ENCODE results near the gene RAPGEF4.
"Not testable (repeated sequence)": the region's sequence is repeated elsewhere in the genome, so short reads cannot be mapped to it uniquely, and the experiment has no call there.

Gene RAPGEF4

GRCh38 chr2:172726172-172726735, 9.4 kb upstream of the RAPGEF4 start:
- DNase-seq (ENCODE audit: low spot score), result no peak

- DNase-seq (ENCODE audit: low spot score), result no peak
Measured at GRCh38 chr2:172730411-172730810, 5.2 kb upstream of the RAPGEF4 start.

- DNase-seq (ENCODE audit: low spot score), result no peak
Measured at GRCh38 chr2:172734711-172735581, 699 bp upstream of the RAPGEF4 start.

GRCh38 chr2:172736424-172737174, 954 bp downstream of the RAPGEF4 start:
- no peak for DNase-seq (ENCODE audit: low spot score)

- DNase-seq (ENCODE audit: low spot score), result no peak
Measured at GRCh38 chr2:172739661-172740266, 4.1 kb downstream of the RAPGEF4 start.

GRCh38 chr2:172740856-172741255, 5.2 kb downstream of the RAPGEF4 start:
- DNase-seq (ENCODE audit: low spot score), result no peak

- DNase-seq (ENCODE audit: low spot score), result no peak
Measured at GRCh38 chr2:172742931-172743540, 7.4 kb downstream of the RAPGEF4 start.

GRCh38 chr2:172743898-172744297, 8.3 kb downstream of the RAPGEF4 start:
- DNase-seq (ENCODE audit: low spot score), result no peak

- no peak for DNase-seq (ENCODE audit: low spot score)
Measured at GRCh38 chr2:172745636-172746035, 10.0 kb downstream of the RAPGEF4 start.

- DNase-seq (ENCODE audit: low spot score), result not testable (repeated sequence)
Measured at GRCh38 chr2:172748543-172748942, 12.9 kb downstream of the RAPGEF4 start.

- no peak for DNase-seq (ENCODE audit: low spot score)
Measured at GRCh38 chr2:172749388-172749787, 13.7 kb downstream of the RAPGEF4 start.

- no peak for DNase-seq (ENCODE audit: low spot score)
Measured at GRCh38 chr2:172751564-172751963, 15.9 kb downstream of the RAPGEF4 start.

- no peak for DNase-seq (ENCODE audit: low spot score)
Measured at GRCh38 chr2:172753610-172754009, 18.0 kb downstream of the RAPGEF4 start.

- no peak for DNase-seq (ENCODE audit: low spot score)
Measured at GRCh38 chr2:172759441-172759840, 23.8 kb downstream of the RAPGEF4 start.

- DNase-seq (ENCODE audit: low spot score), result no peak
Measured at GRCh38 chr2:172761306-172761705, 25.7 kb downstream of the RAPGEF4 start.

- DNase-seq (ENCODE audit: low spot score), result no peak
Measured at GRCh38 chr2:172762574-172762973, 26.9 kb downstream of the RAPGEF4 start.

- no peak for DNase-seq (ENCODE audit: low spot score)
Measured at GRCh38 chr2:172763079-172763478, 27.4 kb downstream of the RAPGEF4 start.

GRCh38 chr2:172765662-172766061, 30.0 kb downstream of the RAPGEF4 start:
- no peak for DNase-seq (ENCODE audit: low spot score)

- DNase-seq (ENCODE audit: low spot score), result no peak
Measured at GRCh38 chr2:172768401-172768800, 32.8 kb downstream of the RAPGEF4 start.

- no peak for DNase-seq (ENCODE audit: low spot score)
Measured at GRCh38 chr2:172769879-172770278, 34.2 kb downstream of the RAPGEF4 start.

- DNase-seq (ENCODE audit: low spot score), result no peak
Measured at GRCh38 chr2:172770887-172771286, 35.2 kb downstream of the RAPGEF4 start.

- no peak for DNase-seq (ENCODE audit: low spot score)
Measured at GRCh38 chr2:172772633-172773032, 37.0 kb downstream of the RAPGEF4 start.

Data from left forelimb (tissue), 1 donor.